ENCODE data around the gene MED25.

Gene MED25

DNA sequence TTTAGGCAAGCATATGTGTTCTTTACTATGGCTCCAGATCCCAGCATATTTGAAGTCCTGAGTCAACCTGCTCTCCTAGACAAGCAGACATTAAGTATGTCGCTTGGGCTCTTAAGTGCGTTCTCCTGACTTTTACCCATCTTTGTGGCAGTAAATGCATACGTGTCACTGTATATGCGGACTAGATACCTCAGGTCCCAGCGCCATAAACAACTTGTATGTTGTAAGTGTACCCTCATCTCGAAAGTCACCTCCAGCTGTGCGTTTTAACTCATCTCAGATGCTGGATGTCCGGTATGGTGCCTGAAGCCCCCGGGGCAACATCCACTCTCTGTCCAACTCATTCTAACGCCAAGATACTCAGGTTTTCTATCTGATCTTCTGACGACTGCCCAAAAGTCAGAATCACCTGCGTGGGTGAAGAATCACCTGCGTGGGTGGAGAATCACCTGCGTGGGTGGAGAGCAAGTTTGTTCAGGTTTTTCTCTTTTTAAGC, 34.6 kb downstream of the MED25 start:
- no peak for DNase-seq (ENCODE audit: low read depth)
- H3K4me3 ChIP-seq (ENCODE audit: low read depth, low read length): peak overlapping the region; percentile 67
- TF ChIP-seq MYC (IDR thresholded peaks at IDR 0.05; ENCODE audit: low read depth, low read length) (no peak), POLR2A (IDR thresholded peaks at IDR 0.05; ENCODE audit: extremely low read depth, insufficient read length) (no peak)
- TF ChIP-seq, protein P1, sequence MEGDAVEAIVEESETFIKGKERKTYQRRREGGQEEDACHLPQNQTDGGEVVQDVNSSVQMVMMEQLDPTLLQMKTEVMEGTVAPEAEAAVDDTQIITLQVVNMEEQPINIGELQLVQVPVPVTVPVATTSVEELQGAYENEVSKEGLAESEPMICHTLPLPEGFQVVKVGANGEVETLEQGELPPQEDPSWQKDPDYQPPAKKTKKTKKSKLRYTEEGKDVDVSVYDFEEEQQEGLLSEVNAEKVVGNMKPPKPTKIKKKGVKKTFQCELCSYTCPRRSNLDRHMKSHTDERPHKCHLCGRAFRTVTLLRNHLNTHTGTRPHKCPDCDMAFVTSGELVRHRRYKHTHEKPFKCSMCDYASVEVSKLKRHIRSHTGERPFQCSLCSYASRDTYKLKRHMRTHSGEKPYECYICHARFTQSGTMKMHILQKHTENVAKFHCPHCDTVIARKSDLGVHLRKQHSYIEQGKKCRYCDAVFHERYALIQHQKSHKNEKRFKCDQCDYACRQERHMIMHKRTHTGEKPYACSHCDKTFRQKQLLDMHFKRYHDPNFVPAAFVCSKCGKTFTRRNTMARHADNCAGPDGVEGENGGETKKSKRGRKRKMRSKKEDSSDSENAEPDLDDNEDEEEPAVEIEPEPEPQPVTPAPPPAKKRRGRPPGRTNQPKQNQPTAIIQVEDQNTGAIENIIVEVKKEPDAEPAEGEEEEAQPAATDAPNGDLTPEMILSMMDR (IDR thresholded peaks at IDR 0.05; ENCODE audit: low read depth, low read length): no peak
- TF ChIP-seq, protein P2, sequence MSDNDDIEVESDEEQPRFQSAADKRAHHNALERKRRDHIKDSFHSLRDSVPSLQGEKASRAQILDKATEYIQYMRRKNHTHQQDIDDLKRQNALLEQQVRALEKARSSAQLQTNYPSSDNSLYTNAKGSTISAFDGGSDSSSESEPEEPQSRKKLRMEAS (IDR thresholded peaks at IDR 0.05; ENCODE audit: low read depth, low read length): no peak

DNA sequence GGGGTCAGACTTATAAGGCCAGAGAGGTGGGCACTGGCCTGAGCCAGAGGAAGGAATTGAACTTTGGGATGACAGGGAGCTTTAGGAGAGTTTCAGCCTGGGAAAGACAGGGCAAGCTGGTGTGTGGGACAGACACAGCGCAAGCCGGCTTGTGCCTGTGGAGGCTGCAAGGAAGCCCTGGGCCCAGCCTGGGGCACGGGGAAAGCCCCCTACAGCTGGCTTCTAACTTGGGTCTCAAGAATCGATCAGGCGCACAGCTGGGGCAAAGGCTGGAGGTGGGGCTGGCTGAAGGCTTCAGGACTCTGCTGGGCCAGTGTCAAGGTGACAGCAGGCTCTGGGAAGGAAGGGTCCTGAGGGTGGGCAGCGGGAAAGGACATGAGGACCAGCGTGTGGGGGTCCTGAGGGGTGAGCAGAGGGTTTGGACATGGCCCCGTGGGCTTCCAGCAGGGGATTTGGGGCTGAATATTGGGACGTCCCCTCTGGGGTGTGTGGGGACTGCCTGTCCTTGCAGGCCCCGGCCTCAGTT, 35.8 kb downstream of the MED25 start:
- H3K4me3 ChIP-seq (ENCODE audit: low read depth, low read length): no peak overlapping the region
- DNase-seq (ENCODE audit: low read depth): no peak
- TF ChIP-seq, protein P2 (IDR thresholded peaks at IDR 0.05; ENCODE audit: low read depth, low read length): no peak
- no peak for TF ChIP-seq MYC (IDR thresholded peaks at IDR 0.05; ENCODE audit: low read depth, low read length)
- TF ChIP-seq, protein P1 (IDR thresholded peaks at IDR 0.05; ENCODE audit: low read depth, low read length): no peak

DNA sequence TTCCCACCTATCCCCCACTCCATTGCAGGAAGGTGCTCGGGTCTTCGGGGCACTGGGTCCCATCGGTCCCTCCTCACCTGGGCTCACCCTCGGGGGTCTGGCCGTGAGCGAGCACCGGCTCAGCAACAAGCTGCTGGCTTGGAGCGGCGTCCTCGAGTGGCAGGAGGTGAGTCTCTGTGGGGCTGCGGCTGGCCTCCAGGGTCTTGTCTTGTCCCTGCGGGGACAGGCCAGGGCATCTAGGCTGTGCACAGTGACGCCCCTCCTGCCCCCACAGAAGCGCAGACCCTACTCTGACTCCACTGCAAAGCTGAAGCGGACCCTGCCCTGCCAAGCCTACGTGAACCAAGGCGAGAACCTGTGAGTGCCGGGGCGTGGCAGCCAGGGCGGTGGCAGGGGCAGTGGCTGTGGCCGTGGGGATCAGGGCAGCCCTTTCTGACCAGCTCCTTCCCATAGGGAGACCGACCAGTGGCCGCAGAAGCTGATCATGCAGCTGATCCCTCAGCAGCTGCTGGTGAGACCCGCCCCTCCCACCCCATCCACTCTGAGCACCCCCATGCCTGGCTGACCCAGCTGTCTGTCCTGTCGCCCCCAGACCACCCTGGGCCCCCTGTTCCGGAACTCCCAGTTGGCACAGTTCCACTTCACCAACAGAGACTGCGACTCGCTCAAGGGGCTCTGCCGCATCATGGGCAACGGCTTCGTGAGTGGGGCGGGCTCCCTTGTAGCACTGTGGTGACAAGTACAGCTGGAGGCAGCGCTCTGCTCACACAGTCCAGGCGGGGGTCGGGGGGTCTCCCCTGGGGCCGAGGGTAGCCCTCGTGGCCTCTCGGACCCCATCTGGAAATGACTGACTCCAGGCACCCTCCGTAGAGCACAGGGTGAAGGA, 36.5 kb downstream of the MED25 start:
- no peak overlapping the region for H3K4me3 ChIP-seq (ENCODE audit: low read depth, low read length)
- no peak for DNase-seq (ENCODE audit: low read depth)
- TF ChIP-seq, protein P1 (IDR thresholded peaks at IDR 0.05; ENCODE audit: low read depth, low read length): no peak
- TF ChIP-seq, protein P2 (IDR thresholded peaks at IDR 0.05; ENCODE audit: low read depth, low read length): no peak
- TF ChIP-seq MYC (IDR thresholded peaks at IDR 0.05; ENCODE audit: low read depth, low read length) (no peak), POLR2A (IDR thresholded peaks at IDR 0.05; ENCODE audit: extremely low read depth, insufficient read length) (no peak)

DNA sequence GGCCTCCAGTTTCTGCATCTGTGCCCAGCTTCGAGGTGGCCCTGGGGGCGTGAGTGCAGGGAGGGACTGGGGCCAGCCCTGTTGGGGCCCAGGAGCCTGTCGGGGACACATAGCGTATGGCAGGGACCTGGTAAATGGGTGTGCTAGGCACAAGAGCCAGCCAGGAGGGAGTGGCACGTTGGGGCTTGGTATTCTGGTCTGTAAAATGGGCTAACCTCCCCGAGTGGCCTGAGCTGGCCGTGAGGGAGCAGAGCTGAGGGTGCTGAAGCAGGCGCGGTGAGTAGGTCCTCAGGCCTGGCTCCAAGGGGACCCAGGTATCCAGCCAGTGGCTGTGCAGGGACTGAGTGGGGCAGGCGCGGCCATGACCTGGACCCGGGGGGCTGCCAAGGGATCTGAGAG, 37.2 kb downstream of the MED25 start:
- DNase-seq (ENCODE audit: low read depth): no peak
- TF ChIP-seq MYC (IDR thresholded peaks at IDR 0.05; ENCODE audit: low read depth, low read length): no peak
- TF ChIP-seq, protein P2 (IDR thresholded peaks at IDR 0.05; ENCODE audit: low read depth, low read length): no peak
- TF ChIP-seq, protein P1 (IDR thresholded peaks at IDR 0.05; ENCODE audit: low read depth, low read length): no peak
- TF ChIP-seq POLR2A (IDR thresholded peaks at IDR 0.05; ENCODE audit: extremely low read depth, insufficient read length): no peak
- no peak overlapping the region for H3K4me3 ChIP-seq (ENCODE audit: low read depth, low read length)

DNA sequence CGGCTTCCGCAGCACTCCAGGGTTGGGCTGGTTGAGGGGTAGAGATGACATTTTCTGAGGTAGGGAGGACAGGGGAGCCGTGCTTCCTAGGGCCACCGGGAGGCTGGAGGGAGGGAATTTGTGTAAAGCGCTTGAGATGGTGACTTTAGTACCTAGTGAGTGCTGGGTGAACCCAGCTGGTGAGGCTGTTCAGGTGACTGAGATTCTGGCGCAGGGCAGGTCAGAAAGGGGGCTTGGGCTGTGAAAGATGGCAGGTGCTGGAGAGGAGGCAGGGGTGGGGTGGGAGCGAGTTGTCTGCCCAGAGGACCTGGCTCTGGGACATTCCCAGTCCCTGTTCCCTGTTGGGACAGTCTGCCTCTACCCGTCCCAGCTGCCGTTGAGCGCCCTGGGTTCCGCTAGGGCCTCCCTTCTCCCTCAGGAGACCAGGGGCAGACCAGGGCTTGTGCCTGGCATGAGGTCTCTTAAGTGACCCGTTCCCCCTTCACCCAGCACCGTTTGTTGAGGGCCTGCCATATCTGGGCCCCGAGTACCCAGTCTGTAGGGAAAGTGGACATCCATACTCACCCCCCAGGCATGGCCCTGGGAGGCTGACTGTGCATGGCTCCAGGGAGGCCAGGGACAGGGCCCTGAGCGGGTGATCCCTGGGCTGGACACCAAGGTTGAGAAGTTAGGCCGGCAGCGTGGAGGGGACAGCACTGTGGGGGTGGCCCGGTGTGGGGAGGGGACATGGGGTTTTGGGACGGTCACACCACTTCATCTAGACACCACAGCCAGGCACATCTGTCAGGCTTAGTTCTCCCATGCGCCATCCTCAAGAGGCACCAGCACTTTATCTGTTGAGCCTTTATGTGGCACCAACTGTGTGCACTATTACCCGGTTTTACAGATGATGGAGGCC, 37.8 kb downstream of the MED25 start:
- TF ChIP-seq, protein P1 (IDR thresholded peaks at IDR 0.05; ENCODE audit: low read depth, low read length): no peak
- TF ChIP-seq, protein P2 (IDR thresholded peaks at IDR 0.05; ENCODE audit: low read depth, low read length): no peak
- no peak for TF ChIP-seq MYC (IDR thresholded peaks at IDR 0.05; ENCODE audit: low read depth, low read length)
- no peak for TF ChIP-seq POLR2A (IDR thresholded peaks at IDR 0.05; ENCODE audit: extremely low read depth, insufficient read length)
- DNase-seq (ENCODE audit: low read depth): no peak
- no peak overlapping the region for H3K4me3 ChIP-seq (ENCODE audit: low read depth, low read length)
